Esophagus squamous epithelium (tissue), 4 donors: ENCODE measurements around the gene GALR2.

Source experiments
- CTCF ChIP-seq, 6 experiments: fragments of 450-650 bp in 4 of 6; fragments of 200-600 bp in 2 of 6; sonication (generic) in 2 of 6; IDR thresholded peaks; one replicate each; pipeline ENCODE4 v1.5.1; 2016 to 2019; ENCODE audit warnings: antibody characterized with exemption in 6 of 6, mild to moderate bottlenecking in 4 of 6, moderate library complexity in 4 of 6
- POLR2A ChIP-seq, 4 donors: fragments of 450-650 bp; IDR thresholded peaks; one replicate each; pipeline ENCODE4 v1.6.1; 2017; ENCODE audit warnings: antibody characterized with exemption in 4 of 4, mild to moderate bottlenecking in 4 of 4, moderate library complexity in 3 of 4

GRCh38 chr17:76063875-76064546 lies 10.6 kb upstream of the GALR2 start:
- no peak for TF ChIP-seq CTCF (IDR thresholded peaks at IDR 0.05)
- TF ChIP-seq POLR2A (IDR thresholded peaks at IDR 0.05), result no peak
